Measurements from ENCODE around the gene SNRNP70.

SNRNP70 gene

GRCh38 chr19:49149652-49150105 is 64.4 kb downstream of the SNRNP70 start:
- peak; percentile 55 for DNase-seq

GRCh38 chr19:49150106-49150943 is 65.1 kb downstream of the SNRNP70 start:
- DNase-seq: peak; percentile 84

GRCh38 chr19:49150944-49151243 is 65.6 kb downstream of the SNRNP70 start:
- DNase-seq: no peak

- DNase-seq: peak; percentile 99
These were observed 66.2 kb downstream of the SNRNP70 start for GRCh38 chr19:49151267-49152118.

GRCh38 chr19:49152119-49152550 is 66.9 kb downstream of the SNRNP70 start:
- no peak for DNase-seq

- DNase-seq: no peak
These were observed 68.0 kb downstream of the SNRNP70 start for GRCh38 chr19:49153167-49153809.

GRCh38 chr19:49154279-49154678 is 69.0 kb downstream of the SNRNP70 start:
- DNase-seq: no peak

GRCh38 chr19:49155005-49155819 is 70.0 kb downstream of the SNRNP70 start, which contains the start of gene HRC:
HRC (minus strand) TSS chr19:49155396; CDS start chr19:49155237, 159 bp downstream.
- no peak for DNase-seq

GRCh38 chr19:49155820-49156346 is 70.6 kb downstream of the SNRNP70 start:
- no peak for DNase-seq

- DNase-seq: peak; percentile 78
These were observed 72.4 kb downstream of the SNRNP70 start, which contains the start of gene TRPM4 for GRCh38 chr19:49157445-49158224. TRPM4 (plus strand) TSS chr19:49157792; CDS start chr19:49157867, 75 bp downstream.

Data from NCI-H526 treated with DMSO at 0.1 percent for 48 hours (cell line).